ENCODE data around the gene HES1.
"Not testable (repeated sequence)": the region's sequence is repeated elsewhere in the genome, so short reads cannot be mapped to it uniquely, and the experiment has no call there.

GRCh38 chr3:194128919-194129295 is 7.0 kb upstream of the HES1 start:
- not testable (repeated sequence) for TF ChIP-seq EZH2 (IDR thresholded peaks at IDR 0.05; ENCODE audit: borderline replicate concordance, control insufficient read depth, low read depth, low read length); CEBPB (IDR thresholded peaks at IDR 0.05; ENCODE audit: borderline replicate concordance in 1 of 2, low read depth in 2 of 2, low read length in 2 of 2); POLR2AphosphoS5 (IDR thresholded peaks at IDR 0.05; ENCODE audit: low read length); SMC3 (IDR thresholded peaks at IDR 0.05; ENCODE audit: borderline replicate concordance, low read length); TARDBP (IDR thresholded peaks at IDR 0.05; ENCODE audit: borderline replicate concordance); CTCF (IDR thresholded peaks at IDR 0.05 in 2 of 3, conservative IDR thresholded peaks at IDR 0.05 in 1 of 3; ENCODE audit: control insufficient read depth in 2 of 3, extremely low read depth in 1 of 3, insufficient read depth in 1 of 3, low read depth in 3 of 3, low read length in 3 of 3); HDGF (IDR thresholded peaks at IDR 0.05); CREB1 (IDR thresholded peaks at IDR 0.05; ENCODE audit: low read depth); POLR2A (IDR thresholded peaks at IDR 0.05; ENCODE audit: low read depth, low read length); ZNF217 (IDR thresholded peaks at IDR 0.05)

Measured in GM12878 (cell line).